Midbrain (tissue), 1 donor: Measurements from ENCODE around the gene ADTRP.
"Not testable (repeated sequence)": the region's sequence is repeated elsewhere in the genome, so short reads cannot be mapped to it uniquely, and the experiment has no call there.

ENCODE experiments used
- DNase-seq: peaks from one replicate; lab custom pipeline; 2025; lab: John Stamatoyannopoulos, UW

The ADTRP gene

DNA sequence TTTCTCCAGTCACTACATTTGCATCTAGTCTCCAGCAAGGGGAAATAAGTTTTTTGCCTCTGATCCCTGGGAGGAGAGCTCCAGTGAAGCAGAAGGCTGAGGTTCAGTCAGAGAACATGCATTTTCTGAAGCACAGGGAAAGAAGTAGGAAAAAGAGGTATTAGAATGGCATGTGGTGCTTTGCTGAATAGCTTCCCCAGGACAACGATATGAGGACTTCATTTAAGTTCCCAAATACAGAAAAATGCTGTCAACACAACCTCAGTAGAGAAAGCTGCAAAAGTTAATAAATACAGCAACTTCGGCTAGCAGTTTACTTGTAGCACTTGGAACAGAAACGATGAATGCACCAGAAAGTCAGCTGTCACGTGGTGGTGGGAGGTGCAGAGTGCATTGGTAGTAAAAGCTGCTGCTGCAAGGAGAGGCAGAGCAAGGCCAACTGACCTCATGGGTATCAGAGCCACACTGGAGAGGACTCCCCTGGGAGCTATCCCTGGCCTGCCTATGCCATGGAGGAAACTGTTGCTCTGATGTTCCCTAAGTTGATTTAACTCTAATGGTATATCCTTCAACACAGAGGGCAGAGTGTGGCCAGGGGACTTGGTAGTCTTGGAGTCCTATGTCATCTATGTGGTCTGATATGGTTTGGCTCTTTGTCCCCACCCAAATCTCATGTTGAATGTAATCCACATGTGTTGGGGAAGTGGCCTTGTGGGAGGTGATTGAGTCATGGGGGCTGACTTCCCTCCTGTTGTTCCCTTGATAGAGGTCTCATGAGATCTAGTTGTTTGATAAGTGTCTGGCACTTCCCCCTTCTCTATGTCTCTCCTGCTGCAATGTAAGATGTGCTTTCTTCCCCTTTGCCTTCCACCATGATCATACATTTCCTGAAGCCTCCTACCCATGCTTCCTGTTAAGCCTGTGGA lies 85.9 kb downstream of the ADTRP start:
- DNase-seq: no peak

- no peak for DNase-seq
Measured at GRCh38 chr6:11689847-11690246, 88.8 kb downstream of the ADTRP start.

- not testable (repeated sequence) for DNase-seq
Measured at GRCh38 chr6:11689400-11689799, 89.2 kb downstream of the ADTRP start.

GRCh38 chr6:11688425-11688709 lies 90.2 kb downstream of the ADTRP start:
- no peak for DNase-seq

- no peak for DNase-seq
Measured at GRCh38 chr6:11685481-11686093, 93.0 kb downstream of the ADTRP start.

DNA sequence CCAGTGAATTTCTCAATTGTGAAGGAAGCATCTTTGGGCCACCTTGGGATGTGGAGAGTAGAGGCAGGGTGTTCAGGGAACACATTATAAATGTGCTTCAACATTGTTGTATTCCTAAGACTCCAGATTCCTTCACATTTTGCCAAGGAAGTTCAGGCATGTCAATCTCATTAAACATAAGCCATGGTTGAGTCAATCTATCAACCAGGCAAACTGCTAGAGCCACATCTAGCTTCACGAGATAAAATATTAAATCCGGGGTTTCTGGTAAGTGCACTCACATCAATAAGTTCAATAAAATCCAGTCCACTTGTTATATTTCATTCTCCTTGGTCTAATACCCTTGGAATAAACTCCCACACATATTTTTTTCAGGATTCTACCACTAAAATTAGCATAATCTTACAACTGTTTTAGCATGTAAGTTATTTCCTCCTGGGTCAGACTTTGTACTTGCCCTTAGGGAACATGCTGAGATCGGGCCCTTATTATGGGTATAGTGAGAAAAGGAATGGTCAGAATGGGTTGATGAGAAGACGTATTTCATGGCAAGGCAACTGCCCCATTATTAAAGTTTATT lies 93.6 kb downstream of the ADTRP start:
- DNase-seq: no peak

DNA sequence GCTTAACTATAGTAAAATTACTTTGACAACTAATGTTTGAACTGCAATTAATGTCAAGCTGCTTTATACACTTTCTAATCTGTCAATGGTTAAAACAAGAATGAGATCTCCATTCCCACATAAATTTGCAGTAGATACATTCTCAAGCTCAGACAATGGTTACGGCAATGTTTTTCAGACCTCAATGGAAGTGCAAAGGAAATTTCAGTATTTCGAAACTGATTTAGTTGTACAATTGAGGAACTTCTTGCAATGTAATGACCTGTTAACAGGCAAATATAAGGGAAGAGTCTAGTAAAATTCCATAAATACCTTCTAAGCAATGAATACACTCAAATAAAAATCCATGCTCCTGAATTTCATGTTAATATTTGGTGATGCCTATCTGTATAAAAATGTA lies 94.7 kb downstream of the ADTRP start:
- no peak for DNase-seq

DNA sequence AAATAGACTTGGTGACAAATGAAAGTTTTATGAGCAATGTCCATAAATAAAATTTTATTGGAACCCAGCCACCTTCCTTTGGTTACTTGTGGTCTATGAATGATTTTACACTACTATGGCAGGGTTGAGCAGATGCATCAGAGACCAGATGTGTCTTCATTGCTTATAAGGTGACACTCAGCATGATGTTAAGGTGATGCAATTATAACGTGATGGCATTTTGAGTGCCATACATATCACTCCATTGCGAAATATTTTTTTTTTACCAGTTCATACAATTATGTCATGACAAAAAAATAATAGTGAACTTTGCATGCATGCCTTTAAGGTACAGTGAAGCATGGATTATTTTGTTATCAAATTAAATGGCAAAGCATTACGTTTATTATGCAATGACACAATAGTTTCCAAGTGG lies 96.0 kb downstream of the ADTRP start:
- no peak for DNase-seq

DNA sequence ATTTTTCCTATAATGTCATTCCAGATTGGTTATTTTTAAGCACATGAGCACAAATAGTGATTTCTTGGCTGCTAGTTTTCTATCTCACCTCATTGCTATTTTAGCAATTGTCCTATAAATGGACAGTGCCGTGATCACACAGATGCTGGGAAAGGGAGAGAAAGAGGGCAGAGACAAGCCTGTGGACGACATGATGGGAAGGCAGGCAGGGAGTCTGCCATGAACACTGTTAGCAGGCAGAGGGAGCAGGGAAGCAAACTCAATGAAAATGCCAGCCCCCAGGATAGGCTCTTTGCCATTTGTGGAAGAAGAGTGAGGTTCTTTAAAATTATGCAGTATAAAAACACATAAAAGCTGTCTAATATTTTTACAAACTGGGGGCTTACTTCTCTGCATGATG lies 96.8 kb downstream of the ADTRP start:
- no peak for DNase-seq

- no peak for DNase-seq
Measured at GRCh38 chr6:11681357-11681756, 97.2 kb downstream of the ADTRP start.

GRCh38 chr6:11680479-11680878 lies 98.1 kb downstream of the ADTRP start:
- not testable (repeated sequence) for DNase-seq

GRCh38 chr6:11679099-11679498 lies 99.5 kb downstream of the ADTRP start:
- no peak for DNase-seq

- DNase-seq: peak; percentile 1
Measured at GRCh38 chr6:11675601-11676000, 103.0 kb downstream of the ADTRP start.

DNA sequence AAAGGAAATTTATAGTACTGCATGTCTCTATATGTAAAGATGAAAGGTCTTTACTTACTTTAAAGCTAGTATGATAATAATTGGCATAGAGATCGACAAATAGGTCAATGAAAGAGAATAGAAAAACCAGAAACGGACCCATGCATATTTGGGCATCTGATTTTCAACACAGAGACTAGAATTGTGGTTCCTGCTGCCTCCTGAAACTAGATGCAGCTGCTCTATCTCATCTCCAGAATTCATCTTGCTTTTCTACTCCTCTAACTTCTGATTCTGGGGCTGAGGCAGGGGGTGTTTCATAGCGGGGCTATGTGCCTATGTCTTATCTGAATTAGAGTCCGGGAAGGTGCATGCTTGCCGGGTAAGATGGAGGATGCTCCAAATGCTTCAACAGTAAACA lies 105.9 kb downstream of the ADTRP start:
- DNase-seq: no peak

GRCh38 chr6:11672256-11672655 lies 106.3 kb downstream of the ADTRP start:
- DNase-seq: no peak

DNA sequence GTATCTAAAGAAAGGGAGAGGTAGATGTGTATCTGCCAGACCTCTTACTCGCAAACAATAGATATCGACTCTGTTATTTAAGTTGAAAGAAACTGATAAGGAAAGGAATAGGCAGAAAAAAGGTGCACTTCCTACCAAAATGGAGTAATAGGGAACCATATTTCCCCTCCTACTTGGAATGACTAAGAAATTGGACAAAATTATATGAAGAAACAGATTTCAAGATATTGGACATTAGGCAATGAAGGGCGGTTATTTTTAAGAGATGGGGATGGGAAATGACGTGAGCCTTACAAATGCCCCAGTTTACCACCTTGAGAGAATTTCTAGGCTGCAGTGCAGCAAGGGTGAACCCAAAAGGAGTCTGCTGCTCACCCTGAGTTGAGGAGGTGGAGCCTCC lies 108.9 kb downstream of the ADTRP start:
- DNase-seq: no peak

DNA sequence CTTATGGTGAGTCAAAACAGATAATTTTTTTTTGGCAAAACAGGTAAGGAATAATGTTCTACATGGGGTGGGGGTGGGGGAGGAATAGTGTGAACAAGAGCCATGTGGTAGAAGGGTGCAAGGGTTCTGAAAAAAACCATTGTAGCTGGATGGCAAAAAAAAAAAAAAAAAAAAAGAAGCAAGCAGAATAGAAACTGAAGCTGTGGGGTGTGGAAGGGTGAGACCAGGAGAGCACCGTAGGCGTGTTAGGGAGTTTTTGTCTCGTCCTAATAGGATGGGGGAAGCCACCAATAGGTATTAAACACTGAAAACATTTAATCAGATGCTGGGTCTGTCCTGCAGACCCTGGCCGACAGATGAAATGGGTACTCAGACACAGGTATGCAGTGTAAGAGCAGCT lies 110.1 kb downstream of the ADTRP start:
- DNase-seq: no peak

DNA sequence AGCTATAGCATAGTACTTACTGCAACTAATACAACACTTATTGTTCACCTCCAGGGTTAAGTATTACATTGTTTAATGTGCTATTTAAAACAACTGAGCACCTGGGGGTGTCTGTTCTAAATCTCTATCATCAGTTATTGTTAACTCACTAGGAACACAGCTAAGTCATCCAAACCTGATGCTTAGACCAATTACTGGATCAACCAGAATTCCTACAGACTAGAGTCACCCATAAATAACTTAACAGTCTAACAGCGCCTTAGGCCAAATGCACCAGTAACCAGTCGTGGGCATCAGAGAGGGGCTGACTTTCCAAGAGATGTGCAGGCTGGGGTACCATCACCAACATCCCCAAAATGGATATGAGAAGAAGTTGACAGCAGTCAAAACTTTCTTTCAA lies 110.7 kb downstream of the ADTRP start:
- no peak for DNase-seq

GRCh38 chr6:11665604-11666326 lies 112.8 kb downstream of the ADTRP start:
- no peak for DNase-seq
